Bronchial epithelial cell (primary cell): ENCODE results near the gene SSBP4. TPM values are rescaled to one million over a fixed set of nuclear protein-coding genes. Genes with fewer than 3 reads are reported as not detected.
A peak's percentile ranks its signal among the peaks of the same experiment; 100 is the strongest.

ENCODE experiments used
- DNase-seq: peaks from one replicate; pipeline ENCODE4 v3.0.0-alpha.2; 2010; ENCODE audit warnings: low read depth
- FAIRE-seq: peaks from 2 replicates; lab custom pipeline; 2011; peaks lifted over from hg19 to GRCh38; lab: Jason Lieb, UNC
- H3K27me3 ChIP-seq: 2 replicates; pipeline ENCODE4 v1.5.1; 2011; ENCODE audit warnings: low read length; ENCODE audit not compliant: control insufficient read depth, insufficient read depth
- H3K36me3 ChIP-seq: 2 replicates; pipeline ENCODE4 v1.5.1; 2011; ENCODE audit warnings: low read length; ENCODE audit not compliant: control insufficient read depth, insufficient read depth
- H3K4me3 ChIP-seq: 2 replicates; pipeline ENCODE4 v1.5.1; 2011; ENCODE audit warnings: mild to moderate bottlenecking, low read depth, low read length, control low read depth
- CTCF ChIP-seq: IDR thresholded peaks from 2 replicates; pipeline ENCODE4 v1.5.1; 2011; ENCODE audit warnings: mild to moderate bottlenecking, moderate library complexity, low read length, control low read depth, inconsistent platforms; ENCODE audit not compliant: insufficient read depth, severe bottlenecking
- total RNA-seq: library from RNA; depleted of rRNA; stranded (reverse); fragments of >200 nt; gene quantifications from 2 replicates; pipeline ENCODE4 v1.2.1, GENCODE V29; 2014

SSBP4 gene
- total RNA-seq, 1 donor from 2014 or later = 17.1 TPM

- DNase-seq (no peak), FAIRE-seq (no peak)
- no peaks in the 10 kb centered on the region for H3K36me3 ChIP-seq
- no peak for TF ChIP-seq CTCF
- H3K27me3 ChIP-seq = no peaks in the 10 kb centered on the region
- H3K4me3 ChIP-seq = no peak overlapping the region
Observed at GRCh38 chr19:18426416-18426767, 7.2 kb downstream of the SSBP4 start.

GRCh38 chr19:18427080-18427742, 8.0 kb downstream of the SSBP4 start:
- FAIRE-seq (no peak), DNase-seq (no peak)
- TF ChIP-seq CTCF = no peak
- Histone ChIP-seq H3K27me3 (no peaks in the 10 kb centered on the region), H3K4me3 (no peak overlapping the region), H3K36me3 (no peaks in the 10 kb centered on the region)

GRCh38 chr19:18427743-18428113, 8.5 kb downstream of the SSBP4 start:
- FAIRE-seq = no peak
- Histone ChIP-seq H3K27me3 (no peaks in the 10 kb centered on the region), H3K4me3 (no peak overlapping the region), H3K36me3 (no peaks in the 10 kb centered on the region)
- no peak for DNase-seq
- TF ChIP-seq CTCF = no peak

GRCh38 chr19:18428173-18428786, 9.1 kb downstream of the SSBP4 start:
- DNase-seq (no peak), FAIRE-seq (no peak)
- no peak overlapping the region for H3K4me3 ChIP-seq
- TF ChIP-seq CTCF = no peak
- no peaks in the 10 kb centered on the region for H3K27me3 ChIP-seq
- no peaks in the 10 kb centered on the region for H3K36me3 ChIP-seq

- Histone ChIP-seq H3K4me3 (peak overlapping the region; percentile 27), H3K27me3 (no peaks in the 10 kb centered on the region), H3K36me3 (no peaks in the 10 kb centered on the region)
- DNase-seq (peak; percentile 37), FAIRE-seq (no peak)
- no peak for TF ChIP-seq CTCF
Observed at GRCh38 chr19:18428787-18429674, 9.8 kb downstream of the SSBP4 start.
